ENCODE results near the gene EOLA2. TPM values are rescaled to one million over a fixed set of nuclear protein-coding genes. Genes with fewer than 3 reads are reported as not detected.
"Not testable (repeated sequence)": the region's sequence is repeated elsewhere in the genome, so short reads cannot be mapped to it uniquely, and the experiment has no call there.

The EOLA2 gene
- total RNA-seq, 1 donor from 2014 or later: 34.6 TPM

- DNase-seq (ENCODE audit: low read depth): not testable (repeated sequence)
These were observed 4.7 kb downstream of the EOLA2 start for GRCh38 chrX:149933547-149933946.

GRCh38 chrX:149932970-149933369, 5.3 kb downstream of the EOLA2 start:
- not testable (repeated sequence) for DNase-seq (ENCODE audit: low read depth)

GRCh38 chrX:149932150-149932549, 6.1 kb downstream of the EOLA2 start:
- not testable (repeated sequence) for DNase-seq (ENCODE audit: low read depth)

GRCh38 chrX:149931355-149931754, 6.9 kb downstream of the EOLA2 start:
- DNase-seq (ENCODE audit: low read depth): not testable (repeated sequence)

GRCh38 chrX:149929400-149929799, 8.9 kb downstream of the EOLA2 start, which contains the start of gene HSFX4:
HSFX4 (plus strand) TSS chrX:149929573; CDS start chrX:149929645, 72 bp downstream.
- not testable (repeated sequence) for DNase-seq (ENCODE audit: low read depth)

GRCh38 chrX:149928635-149929034, 9.7 kb downstream of the EOLA2 start:
- DNase-seq (ENCODE audit: low read depth): not testable (repeated sequence)

- DNase-seq (ENCODE audit: low read depth): not testable (repeated sequence)
These were observed 10.4 kb downstream of the EOLA2 start for GRCh38 chrX:149927964-149928258.

GRCh38 chrX:149927245-149927963, 10.9 kb downstream of the EOLA2 start:
- DNase-seq (ENCODE audit: low read depth): not testable (repeated sequence)

GRCh38 chrX:149924434-149924833, 13.9 kb downstream of the EOLA2 start:
- DNase-seq (ENCODE audit: low read depth): not testable (repeated sequence)

GRCh38 chrX:149923836-149924235, 14.5 kb downstream of the EOLA2 start:
- not testable (repeated sequence) for DNase-seq (ENCODE audit: low read depth)

GRCh38 chrX:149916745-149917392, 21.4 kb downstream of the EOLA2 start:
- DNase-seq (ENCODE audit: low read depth): no peak

- DNase-seq (ENCODE audit: low read depth): no peak
These were observed 28.1 kb downstream of the EOLA2 start for GRCh38 chrX:149910178-149910695.

- DNase-seq (ENCODE audit: low read depth): no peak
These were observed 28.7 kb downstream of the EOLA2 start for GRCh38 chrX:149909324-149910177.

GRCh38 chrX:149908727-149909126, 29.6 kb downstream of the EOLA2 start:
- no peak for DNase-seq (ENCODE audit: low read depth)

- no peak for DNase-seq (ENCODE audit: low read depth)
These were observed 30.0 kb downstream of the EOLA2 start for GRCh38 chrX:149908308-149908707.

GRCh38 chrX:149903889-149904748, 34.2 kb downstream of the EOLA2 start:
- peak; percentile 18 for DNase-seq (ENCODE audit: low read depth)

- DNase-seq (ENCODE audit: low read depth): no peak
These were observed 39.7 kb downstream of the EOLA2 start for GRCh38 chrX:149898554-149898953.

GRCh38 chrX:149890828-149891227, 47.5 kb downstream of the EOLA2 start:
- not testable (repeated sequence) for DNase-seq (ENCODE audit: low read depth)
